ENCODE data around the gene CELF1. TPM values are rescaled to one million over a fixed set of nuclear protein-coding genes. Genes with fewer than 3 reads are reported as not detected.

The CELF1 gene
- total and polyA plus RNA-seq, 2 of the 4 experiments (the other 2 are of a cell fraction) = 63.3 to 135 TPM

GRCh38 chr11:47558695-47559094, 5.8 kb upstream of the CELF1 start:
- Histone ChIP-seq H2BK120ac (ENCODE audit: low read depth, low read length) (no peak overlapping the region), H3K9me3 (ENCODE audit: control insufficient read depth, insufficient read depth, low read length) (no peaks in the 10 kb centered on the region), H2AFZ (replicated peaks; ENCODE audit: low read length, poor library complexity) (no peak overlapping the region), H2AK5ac (ENCODE audit: low read depth, low read length) (no peak overlapping the region), H3K18ac (ENCODE audit: low read depth, low read length) (no peak overlapping the region), H4K5ac (ENCODE audit: low read depth, low read length) (no peak overlapping the region), H2BK15ac (ENCODE audit: low read depth, low read length) (no peak overlapping the region), H4K8ac (ENCODE audit: low read depth in 2 of 2, low read length in 2 of 2) (no peak overlapping the region), H3K27ac (ENCODE audit: insufficient read depth, low read length) (no peak overlapping the region), H2AK9ac (replicated peaks; ENCODE audit: low read depth, low read length, poor library complexity) (no peak overlapping the region), H3K27me3 (ENCODE audit: control insufficient read depth, insufficient read depth, low read length) (no peaks in the 10 kb centered on the region), H2BK20ac (ENCODE audit: low read depth, low read length) (no peak overlapping the region), H4K20me1 (ENCODE audit: insufficient read depth, low read length) (no peaks in the 10 kb centered on the region), H3K4me2 (ENCODE audit: low read depth, low read length) (no peak overlapping the region), H3K14ac (replicated peaks; ENCODE audit: low read depth, low read length) (no peak overlapping the region), H3K23ac (ENCODE audit: low read depth, low read length) (no peak overlapping the region), H3K9me1 (ENCODE audit: insufficient read depth, low read length) (no peaks in the 10 kb centered on the region), H3K4ac (ENCODE audit: low read depth, low read length) (no peak overlapping the region), H3K79me1 (ENCODE audit: low read depth in 1 of 2, low read length in 2 of 2) (0 out of 4 replicates have a peak, but pooled peaks cover 0 to 4% of the 10 kb centered on the region in 2 experiments), H3K4me1 (ENCODE audit: control insufficient read depth, insufficient read depth, low read length) (no peaks in the 10 kb centered on the region), H3K36me3 (ENCODE audit: control insufficient read depth, insufficient read depth, low read length) (no peaks in the 10 kb centered on the region), H2BK5ac (ENCODE audit: low read depth, low read length, poor library complexity, severe bottlenecking) (no peak overlapping the region), H4K91ac (ENCODE audit: insufficient read depth, low read depth, low read length) (no peak overlapping the region), H3K4me3 (ENCODE audit: insufficient read depth, low read depth, low read length) (no peak overlapping the region), H3K9ac (ENCODE audit: low read depth, low read length) (no peak overlapping the region), H3K56ac (ENCODE audit: extremely low read depth, insufficient read depth, low read length) (no peak overlapping the region)
- no CpG with 5 or more reads among the region's 1 CpG for WGBS, 2 experiments (ENCODE audit: extremely low coverage in 2 of 2, insufficient read length in 1 of 2)
- BruUV-seq (replicated peaks) = no TSS peak
- in situ Hi-C loops (cut with MboI; ENCODE audit: low sequenced_read_pairs) = no loop called here
- TF ChIP-seq BHLHE40 (IDR thresholded peaks at IDR 0.05; ENCODE audit: low read depth, low read length) = no peak
- TF ChIP-seq CEBPB (IDR thresholded peaks at IDR 0.05; ENCODE audit: low read depth, low read length) = no peak
- no peak for TF ChIP-seq RCOR1 (IDR thresholded peaks at IDR 0.05; ENCODE audit: insufficient replicate concordance, low read length)
- no peak for TF ChIP-seq NFE2L2 (IDR thresholded peaks at IDR 0.05; ENCODE audit: low read depth, low read length)
- TF ChIP-seq MAFK (IDR thresholded peaks at IDR 0.05; ENCODE audit: low read depth, low read length) = no peak
- no peak for TF ChIP-seq POLR2A (IDR thresholded peaks at IDR 0.05; ENCODE audit: low read depth, low read length)
- no peak for TF ChIP-seq CTCF (conservative IDR thresholded peaks at IDR 0.05; ENCODE audit: low read depth, low read length)
- TF ChIP-seq CHD1 (IDR thresholded peaks at IDR 0.05; ENCODE audit: low read depth, low read length) = no peak
- no peak for TF ChIP-seq RAD21 (IDR thresholded peaks at IDR 0.05; ENCODE audit: low read length)
- TF ChIP-seq MAZ (IDR thresholded peaks at IDR 0.05; ENCODE audit: borderline replicate concordance, low read depth, low read length) = no peak
- TF ChIP-seq MXI1 (IDR thresholded peaks at IDR 0.05; ENCODE audit: borderline replicate concordance, low read depth, low read length) = no peak
- TF ChIP-seq SMC3 (IDR thresholded peaks at IDR 0.05; ENCODE audit: low read depth, low read length) = no peak
- TF ChIP-seq RFX5 (IDR thresholded peaks at IDR 0.05; ENCODE audit: low read depth, low read length) = no peak
- no peak for TF ChIP-seq FOS (IDR thresholded peaks at IDR 0.05; ENCODE audit: low read depth, low read length)
- no peak for TF ChIP-seq USF2 (IDR thresholded peaks at IDR 0.05; ENCODE audit: low read depth, low read length)
- no peak for TF ChIP-seq ELK1 (IDR thresholded peaks at IDR 0.05; ENCODE audit: borderline replicate concordance, low read depth, low read length)
- DNase-seq (no peak), ATAC-seq (ENCODE audit: low read depth) (no peak)
- intact Hi-C loops (cut with micrococcal nuclease) = no loop called here
- CTCF ChIA-PET = interaction anchor here (0.6 kb wide), 1 partner anchor 57 kb away, joined by 3 read pairs; no protein-coding TSS in a partner anchor
- POLR2A ChIA-PET (ENCODE audit: unreplicated experiment) = no interaction called here
- dilution Hi-C loops (cut with HindIII; ENCODE audit: low sequenced_read_pairs, unreplicated experiment) = no loop called here

All from IMR-90 (cell line).